ENCODE measurements around the gene TSSK3. TPM values are rescaled to one million over a fixed set of nuclear protein-coding genes. Genes with fewer than 3 reads are reported as not detected.
A peak's percentile ranks its signal among the peaks of the same experiment; 100 is the strongest.

Gene TSSK3
- total and polyA plus RNA-seq, 2 experiments from 2014 or later: not detected

GRCh38 chr1:32352239-32352745 lies 10.0 kb upstream of the TSSK3 start:
- Mint-ChIP-seq H3K27me3 (ENCODE audit: insufficient read depth, low read depth, poor library complexity) (peaks cover 22% of the 10 kb centered on the region), H3K4me3 (peak overlapping the region; percentile 81), H3K36me3 (ENCODE audit: low read depth) (peaks cover 7% of the 10 kb centered on the region), H3K9me3 (peaks cover 18% of the 10 kb centered on the region), H3K4me1 (peaks cover 18% of the 10 kb centered on the region), H3K27ac (no peak overlapping the region)
- Histone ChIP-seq H4K20me1 (replicated peaks; ENCODE audit: insufficient read depth) (no peaks in the 10 kb centered on the region), H3K9me2 (ENCODE audit: insufficient read depth) (peaks cover 10% of the 10 kb centered on the region; the same call in 1 of the 2 replicates), H3K27me3 (ENCODE audit: insufficient read depth) (peaks cover 17% of the 10 kb centered on the region), H3K79me2 (replicated peaks; ENCODE audit: insufficient read depth) (no peaks in the 10 kb centered on the region), H3F3A (replicated peaks; ENCODE audit: low read depth) (peaks cover 12% of the 10 kb centered on the region; the same call in 1 of the 2 replicates), H2AFZ (peak overlapping the region; percentile 86; the same call in 1 of the 2 replicates), H3K4me3 (peak overlapping the region; percentile 78), H3K36me3 (ENCODE audit: insufficient read depth) (no peaks in the 10 kb centered on the region), H3K27ac (ENCODE audit: low read depth) (no peak overlapping the region), H3K4me2 (peak overlapping the region; percentile 88), H3K4me1 (ENCODE audit: insufficient read depth) (no peaks in the 10 kb centered on the region; the same call in 1 of the 2 replicates)
- TF ChIP-seq EZH2phosphoT487 (IDR thresholded peaks at IDR 0.05; ENCODE audit: unreplicated experiment) (no peak), JUNB (IDR thresholded peaks at IDR 0.05; ENCODE audit: unreplicated experiment) (no peak), CREB1 (CRISPR knock-in tag; IDR thresholded peaks at IDR 0.05; ENCODE audit: low read depth) (no peak), ZNF114 (CRISPR knock-in tag; IDR thresholded peaks at IDR 0.05) (no peak), EZH2 (IDR thresholded peaks at IDR 0.05; ENCODE audit: low read depth, unreplicated experiment) (no peak), REST (IDR thresholded peaks at IDR 0.05; ENCODE audit: unreplicated experiment) (no peak), ZNF331 (CRISPR knock-in tag; IDR thresholded peaks at IDR 0.05; ENCODE audit: low read depth) (no peak), NANOG (IDR thresholded peaks at IDR 0.05; ENCODE audit: borderline replicate concordance) (no peak), POLR2AphosphoS5 (IDR thresholded peaks at IDR 0.05; ENCODE audit: low read depth) (no peak), ETS1 (IDR thresholded peaks at IDR 0.05) (no peak), STAT1 (IDR thresholded peaks at IDR 0.05; ENCODE audit: unreplicated experiment) (no peak)
- TF ChIP-seq, protein P1, sequence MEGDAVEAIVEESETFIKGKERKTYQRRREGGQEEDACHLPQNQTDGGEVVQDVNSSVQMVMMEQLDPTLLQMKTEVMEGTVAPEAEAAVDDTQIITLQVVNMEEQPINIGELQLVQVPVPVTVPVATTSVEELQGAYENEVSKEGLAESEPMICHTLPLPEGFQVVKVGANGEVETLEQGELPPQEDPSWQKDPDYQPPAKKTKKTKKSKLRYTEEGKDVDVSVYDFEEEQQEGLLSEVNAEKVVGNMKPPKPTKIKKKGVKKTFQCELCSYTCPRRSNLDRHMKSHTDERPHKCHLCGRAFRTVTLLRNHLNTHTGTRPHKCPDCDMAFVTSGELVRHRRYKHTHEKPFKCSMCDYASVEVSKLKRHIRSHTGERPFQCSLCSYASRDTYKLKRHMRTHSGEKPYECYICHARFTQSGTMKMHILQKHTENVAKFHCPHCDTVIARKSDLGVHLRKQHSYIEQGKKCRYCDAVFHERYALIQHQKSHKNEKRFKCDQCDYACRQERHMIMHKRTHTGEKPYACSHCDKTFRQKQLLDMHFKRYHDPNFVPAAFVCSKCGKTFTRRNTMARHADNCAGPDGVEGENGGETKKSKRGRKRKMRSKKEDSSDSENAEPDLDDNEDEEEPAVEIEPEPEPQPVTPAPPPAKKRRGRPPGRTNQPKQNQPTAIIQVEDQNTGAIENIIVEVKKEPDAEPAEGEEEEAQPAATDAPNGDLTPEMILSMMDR (conservative IDR thresholded peaks at IDR 0.05; ENCODE audit: low read depth in 2 of 2): no peak
- TF ChIP-seq, protein P2, sequence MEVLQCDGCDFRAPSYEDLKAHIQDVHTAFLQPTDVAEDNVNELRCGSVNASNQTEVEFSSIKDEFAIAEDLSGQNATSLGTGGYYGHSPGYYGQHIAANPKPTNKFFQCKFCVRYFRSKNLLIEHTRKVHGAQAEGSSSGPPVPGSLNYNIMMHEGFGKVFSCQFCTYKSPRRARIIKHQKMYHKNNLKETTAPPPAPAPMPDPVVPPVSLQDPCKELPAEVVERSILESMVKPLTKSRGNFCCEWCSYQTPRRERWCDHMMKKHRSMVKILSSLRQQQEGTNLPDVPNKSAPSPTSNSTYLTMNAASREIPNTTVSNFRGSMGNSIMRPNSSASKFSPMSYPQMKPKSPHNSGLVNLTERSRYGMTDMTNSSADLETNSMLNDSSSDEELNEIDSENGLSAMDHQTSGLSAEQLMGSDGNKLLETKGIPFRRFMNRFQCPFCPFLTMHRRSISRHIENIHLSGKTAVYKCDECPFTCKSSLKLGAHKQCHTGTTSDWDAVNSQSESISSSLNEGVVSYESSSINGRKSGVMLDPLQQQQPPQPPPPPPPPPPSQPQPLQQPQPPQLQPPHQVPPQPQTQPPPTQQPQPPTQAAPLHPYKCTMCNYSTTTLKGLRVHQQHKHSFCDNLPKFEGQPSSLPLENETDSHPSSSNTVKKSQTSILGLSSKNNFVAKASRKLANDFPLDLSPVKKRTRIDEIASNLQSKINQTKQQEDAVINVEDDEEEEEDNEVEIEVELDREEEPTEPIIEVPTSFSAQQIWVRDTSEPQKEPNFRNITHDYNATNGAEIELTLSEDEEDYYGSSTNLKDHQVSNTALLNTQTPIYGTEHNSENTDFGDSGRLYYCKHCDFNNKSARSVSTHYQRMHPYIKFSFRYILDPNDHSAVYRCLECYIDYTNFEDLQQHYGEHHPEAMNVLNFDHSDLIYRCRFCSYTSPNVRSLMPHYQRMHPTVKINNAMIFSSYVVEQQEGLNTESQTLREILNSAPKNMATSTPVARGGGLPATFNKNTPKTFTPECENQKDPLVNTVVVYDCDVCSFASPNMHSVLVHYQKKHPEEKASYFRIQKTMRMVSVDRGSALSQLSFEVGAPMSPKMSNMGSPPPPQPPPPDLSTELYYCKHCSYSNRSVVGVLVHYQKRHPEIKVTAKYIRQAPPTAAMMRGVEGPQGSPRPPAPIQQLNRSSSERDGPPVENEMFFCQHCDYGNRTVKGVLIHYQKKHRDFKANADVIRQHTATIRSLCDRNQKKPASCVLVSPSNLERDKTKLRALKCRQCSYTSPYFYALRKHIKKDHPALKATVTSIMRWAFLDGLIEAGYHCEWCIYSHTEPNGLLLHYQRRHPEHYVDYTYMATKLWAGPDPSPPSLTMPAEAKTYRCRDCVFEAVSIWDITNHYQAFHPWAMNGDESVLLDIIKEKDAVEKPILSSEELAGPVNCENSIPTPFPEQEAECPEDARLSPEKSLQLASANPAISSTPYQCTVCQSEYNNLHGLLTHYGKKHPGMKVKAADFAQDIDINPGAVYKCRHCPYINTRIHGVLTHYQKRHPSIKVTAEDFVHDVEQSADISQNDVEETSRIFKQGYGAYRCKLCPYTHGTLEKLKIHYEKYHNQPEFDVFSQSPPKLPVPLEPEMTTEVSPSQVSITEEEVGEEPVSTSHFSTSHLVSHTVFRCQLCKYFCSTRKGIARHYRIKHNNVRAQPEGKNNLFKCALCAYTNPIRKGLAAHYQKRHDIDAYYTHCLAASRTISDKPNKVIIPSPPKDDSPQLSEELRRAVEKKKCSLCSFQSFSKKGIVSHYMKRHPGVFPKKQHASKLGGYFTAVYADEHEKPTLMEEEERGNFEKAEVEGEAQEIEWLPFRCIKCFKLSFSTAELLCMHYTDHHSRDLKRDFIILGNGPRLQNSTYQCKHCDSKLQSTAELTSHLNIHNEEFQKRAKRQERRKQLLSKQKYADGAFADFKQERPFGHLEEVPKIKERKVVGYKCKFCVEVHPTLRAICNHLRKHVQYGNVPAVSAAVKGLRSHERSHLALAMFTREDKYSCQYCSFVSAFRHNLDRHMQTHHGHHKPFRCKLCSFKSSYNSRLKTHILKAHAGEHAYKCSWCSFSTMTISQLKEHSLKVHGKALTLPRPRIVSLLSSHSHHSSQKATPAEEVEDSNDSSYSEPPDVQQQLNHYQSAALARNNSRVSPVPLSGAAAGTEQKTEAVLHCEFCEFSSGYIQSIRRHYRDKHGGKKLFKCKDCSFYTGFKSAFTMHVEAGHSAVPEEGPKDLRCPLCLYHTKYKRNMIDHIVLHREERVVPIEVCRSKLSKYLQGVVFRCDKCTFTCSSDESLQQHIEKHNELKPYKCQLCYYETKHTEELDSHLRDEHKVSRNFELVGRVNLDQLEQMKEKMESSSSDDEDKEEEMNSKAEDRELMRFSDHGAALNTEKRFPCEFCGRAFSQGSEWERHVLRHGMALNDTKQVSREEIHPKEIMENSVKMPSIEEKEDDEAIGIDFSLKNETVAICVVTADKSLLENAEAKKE (CRISPR knock-in tag; IDR thresholded peaks at IDR 0.05): no peak
- DNase-seq (ENCODE audit: low spot score): no peak
- no peak for ATAC-seq
